ENCODE measurements around the gene MSRB1. TPM values are rescaled to one million over a fixed set of nuclear protein-coding genes. Genes with fewer than 3 reads are reported as not detected.

Gene MSRB1
- polyA plus RNA-seq, 1 donor from 2014 or later, result 6.0 TPM

GRCh38 chr16:1977875-1978268 is 34.9 kb upstream of the MSRB1 start:
- Histone ChIP-seq H3K27me3 (ENCODE audit: insufficient read depth, low read depth, low read length) (peaks cover 29% of the 10 kb centered on the region), H3K27ac (ENCODE audit: low read length) (no peak overlapping the region), H2AFZ (ENCODE audit: low read depth, low read length) (no peak overlapping the region), H3K9me3 (ENCODE audit: low read length) (no peaks in the 10 kb centered on the region), H3K4me2 (ENCODE audit: low read length) (no peak overlapping the region), H3K79me2 (replicated peaks; ENCODE audit: insufficient read depth, low read length) (peaks cover under 1% of the 10 kb centered on the region), H3K9ac (ENCODE audit: low read length) (no peak overlapping the region), H3K4me3 (ENCODE audit: low read length) (no peak overlapping the region), H3F3A (ENCODE audit: insufficient read depth, low read length, poor library complexity, severe bottlenecking) (no peaks in the 10 kb centered on the region), H3K36me3 (ENCODE audit: insufficient read depth, low read length) (no peaks in the 10 kb centered on the region), H3K9me2 (ENCODE audit: insufficient read depth, low read length) (no peaks in the 10 kb centered on the region), H4K20me1 (ENCODE audit: insufficient read depth) (no peaks in the 10 kb centered on the region)
- TF ChIP-seq CTCF (IDR thresholded peaks at IDR 0.05; ENCODE audit: poor library complexity, severe bottlenecking) (no peak), EP300 (conservative IDR thresholded peaks at IDR 0.05; ENCODE audit: poor library complexity, severe bottlenecking) (no peak), REST (IDR thresholded peaks at IDR 0.05; ENCODE audit: borderline replicate concordance) (no peak), TAF1 (IDR thresholded peaks at IDR 0.05; ENCODE audit: low read depth) (no peak), MXI1 (conservative IDR thresholded peaks at IDR 0.05; ENCODE audit: poor library complexity, severe bottlenecking) (no peak), EZH2 (IDR thresholded peaks at IDR 0.05; ENCODE audit: borderline replicate concordance, insufficient read depth, low read length, poor library complexity, severe bottlenecking) (no peak), SMC3 (conservative IDR thresholded peaks at IDR 0.05; ENCODE audit: poor library complexity) (no peak), POLR2AphosphoS5 (IDR thresholded peaks at IDR 0.05) (no peak), RAD21 (conservative IDR thresholded peaks at IDR 0.05) (no peak)

- H3K27me3 ChIP-seq (ENCODE audit: insufficient read depth, low read depth, low read length), result peaks cover 29% of the 10 kb centered on the region
- peaks cover 5% of the 10 kb centered on the region for H3K79me2 ChIP-seq (replicated peaks; ENCODE audit: insufficient read depth, low read length)
These were observed 34.2 kb upstream of the MSRB1 start for GRCh38 chr16:1976951-1977874.

More at GRCh38 chr16:1976951-1977874, 34.2 kb upstream of the MSRB1 start:
- no peak for TF ChIP-seq RAD21 (conservative IDR thresholded peaks at IDR 0.05)
- no peak for TF ChIP-seq EP300 (conservative IDR thresholded peaks at IDR 0.05; ENCODE audit: poor library complexity, severe bottlenecking)
- no peak for TF ChIP-seq SMC3 (conservative IDR thresholded peaks at IDR 0.05; ENCODE audit: poor library complexity)
- TF ChIP-seq TAF1 (IDR thresholded peaks at IDR 0.05; ENCODE audit: low read depth), result no peak
- Histone ChIP-seq H3K9me2 (ENCODE audit: insufficient read depth, low read length) (no peaks in the 10 kb centered on the region), H3K4me3 (ENCODE audit: low read length) (no peak overlapping the region), H3F3A (ENCODE audit: insufficient read depth, low read length, poor library complexity, severe bottlenecking) (no peaks in the 10 kb centered on the region), H3K9ac (ENCODE audit: low read length) (no peak overlapping the region), H3K36me3 (ENCODE audit: insufficient read depth, low read length) (no peaks in the 10 kb centered on the region), H3K27ac (ENCODE audit: low read length) (no peak overlapping the region), H4K20me1 (ENCODE audit: insufficient read depth) (no peaks in the 10 kb centered on the region), H3K4me2 (ENCODE audit: low read length) (no peak overlapping the region), H2AFZ (ENCODE audit: low read depth, low read length) (no peak overlapping the region), H3K9me3 (ENCODE audit: low read length) (no peaks in the 10 kb centered on the region)

Data from neural cell (in vitro differentiated cells).